IMR-90 (cell line): Measurements from ENCODE around the gene TENM4. TPM values are rescaled to one million over a fixed set of nuclear protein-coding genes. Genes with fewer than 3 reads are reported as not detected.

Experiments
- ATAC-seq: fragments of 200-7000 bp; cut with Tn5 transposase; 2 replicates; pipeline ENCODE4 v1.9.1; 2020; ENCODE audit warnings: low read depth, mild to moderate bottlenecking, moderate library complexity
- BruUV-seq: library from RNA; stranded (reverse); fragments of 400-500 nt; replicated peaks from 2 replicates; lab custom pipeline; 2021; lab: Mats Ljungman, UMichigan
- CTCF ChIA-PET: fragments of 300-600 bp; formaldehyde crosslinking; extraction: SDS; loops from one replicate; lab custom pipeline; 2021; ENCODE audit warnings: antibody characterized with exemption; lab: Yijun Ruan, JAX
- POLR2A ChIA-PET: fragments of 300-600 bp; sonication (Branson Sonifier 250); formaldehyde crosslinking; loops from one replicate; lab custom pipeline; 2022; ENCODE audit warnings: antibody characterized with exemption; ENCODE audit not compliant: unreplicated experiment; lab: Charles Lee
- DNase-seq: peaks from one replicate; pipeline ENCODE4 v3.0.0; 2013
- H2AFZ ChIP-seq: replicated peaks from 2 replicates; pipeline ENCODE3; 2013; ENCODE audit warnings: low read length, mild to moderate bottlenecking; ENCODE audit not compliant: poor library complexity
- H2AK5ac ChIP-seq: 2 replicates; pipeline ENCODE4 v1.6.1; 2013; ENCODE audit warnings: low read depth, low read length, inconsistent platforms
- H2AK9ac ChIP-seq: replicated peaks from 2 replicates; pipeline ENCODE3; 2013; ENCODE audit warnings: mild to moderate bottlenecking, low read depth, low read length, moderate library complexity; ENCODE audit not compliant: poor library complexity
- H2BK120ac ChIP-seq: 2 replicates; pipeline ENCODE4 v1.6.1; 2013; ENCODE audit warnings: low read depth, low read length, inconsistent platforms
- H2BK15ac ChIP-seq: 3 replicates; pipeline ENCODE4 v1.6.1; 2013; ENCODE audit warnings: low read depth, low read length, inconsistent platforms
- H2BK20ac ChIP-seq: 2 replicates; pipeline ENCODE4 v1.6.1; 2013; ENCODE audit warnings: low read depth, mild to moderate bottlenecking, inconsistent platforms, low read length, moderate library complexity
- H2BK5ac ChIP-seq: 2 replicates; pipeline ENCODE4 v1.6.1; 2013; ENCODE audit warnings: mild to moderate bottlenecking, low read depth, low read length, inconsistent platforms; ENCODE audit not compliant: poor library complexity, severe bottlenecking
- H3K14ac ChIP-seq: replicated peaks from 2 replicates; pipeline ENCODE4 v1.6.1; 2013; ENCODE audit warnings: low read depth, low read length, inconsistent platforms
- H3K18ac ChIP-seq: 2 replicates; pipeline ENCODE4 v1.6.1; 2013; ENCODE audit warnings: low read depth, low read length, control low read depth
- H3K23ac ChIP-seq: 2 replicates; pipeline ENCODE4 v1.6.1; 2013; ENCODE audit warnings: low read depth, low read length, inconsistent platforms
- H3K27ac ChIP-seq: 2 replicates; pipeline ENCODE4 v1.5.1; 2013; ENCODE audit warnings: mild to moderate bottlenecking, control low read depth, low read length; ENCODE audit not compliant: insufficient read depth
- H3K27me3 ChIP-seq: 2 replicates; pipeline ENCODE4 v1.6.1; 2013; ENCODE audit warnings: low read length; ENCODE audit not compliant: control insufficient read depth, insufficient read depth
- H3K36me3 ChIP-seq: 2 replicates; pipeline ENCODE4 v1.6.1; 2013; ENCODE audit warnings: low read length, mixed read lengths; ENCODE audit not compliant: control insufficient read depth, insufficient read depth
- H3K4ac ChIP-seq: 2 replicates; pipeline ENCODE4 v1.6.1; 2013; ENCODE audit warnings: low read depth, low read length, inconsistent platforms
- H3K4me1 ChIP-seq: 2 replicates; pipeline ENCODE4 v1.6.1; 2013; ENCODE audit warnings: low read length, mixed read lengths; ENCODE audit not compliant: control insufficient read depth, insufficient read depth
- H3K4me2 ChIP-seq: 2 replicates; pipeline ENCODE4 v1.6.1; 2013; ENCODE audit warnings: low read depth, mild to moderate bottlenecking, control low read depth, low read length, moderate library complexity
- H3K4me3 ChIP-seq: 2 replicates; pipeline ENCODE4 v1.5.1; 2013; ENCODE audit warnings: low read depth, mild to moderate bottlenecking, control low read depth, low read length, moderate library complexity; ENCODE audit not compliant: insufficient read depth
- H3K56ac ChIP-seq: 2 replicates; pipeline ENCODE4 v1.6.1; 2013; ENCODE audit warnings: low read length, inconsistent platforms; ENCODE audit not compliant: insufficient read depth; ENCODE audit errors: extremely low read depth
- H3K79me1 ChIP-seq, 2 experiments: 2 replicates each; pipeline ENCODE4 v1.6.1; 2013; ENCODE audit warnings: low read length in 2 of 2, inconsistent platforms in 1 of 2, low read depth in 1 of 2
- H3K9ac ChIP-seq: 2 replicates; pipeline ENCODE4 v1.6.1; 2013; ENCODE audit warnings: low read depth, low read length, control low read depth
- H3K9me1 ChIP-seq: 2 replicates; pipeline ENCODE4 v1.6.1; 2013; ENCODE audit warnings: low read length, inconsistent platforms; ENCODE audit not compliant: insufficient read depth
- H3K9me3 ChIP-seq: 2 replicates; pipeline ENCODE4 v1.6.1; 2013; ENCODE audit warnings: low read length; ENCODE audit not compliant: control insufficient read depth, insufficient read depth
- H4K20me1 ChIP-seq: 2 replicates; pipeline ENCODE4 v1.6.1; 2013; ENCODE audit warnings: low read length, inconsistent platforms; ENCODE audit not compliant: insufficient read depth
- H4K5ac ChIP-seq: 2 replicates; pipeline ENCODE4 v1.6.1; 2013; ENCODE audit warnings: mild to moderate bottlenecking, low read depth, low read length, control low read depth
- H4K8ac ChIP-seq, 2 experiments: 2 replicates each; pipeline ENCODE4 v1.6.1; 2013; ENCODE audit warnings: low read depth in 2 of 2, low read length in 2 of 2, control low read depth in 1 of 2, inconsistent platforms in 1 of 2
- H4K91ac ChIP-seq: 2 replicates; pipeline ENCODE4 v1.6.1; 2013; ENCODE audit warnings: low read depth, low read length, inconsistent platforms; ENCODE audit not compliant: insufficient read depth
- CEBPB ChIP-seq: IDR thresholded peaks from 2 replicates; pipeline ENCODE4 v1.6.1; 2012; ENCODE audit warnings: low read depth, low read length, improper control_type of control experiment
- FOS ChIP-seq: fragments of 150-350 bp; IDR thresholded peaks from 2 replicates; pipeline ENCODE4 v1.6.1; 2016; ENCODE audit warnings: low read depth, low read length
- MXI1 ChIP-seq: IDR thresholded peaks from 2 replicates; pipeline ENCODE4 v1.6.1; 2012; ENCODE audit warnings: low read depth, mild to moderate bottlenecking, low read length, moderate library complexity, borderline replicate concordance
- NFE2L2 ChIP-seq: fragments of 150-350 bp; IDR thresholded peaks from 2 replicates; pipeline ENCODE4 v1.6.1; 2016; ENCODE audit warnings: low read depth, mild to moderate bottlenecking, low read length
- RAD21 ChIP-seq: IDR thresholded peaks from 2 replicates; pipeline ENCODE4 v1.6.1; 2012; ENCODE audit warnings: low read length, improper control_type of control experiment
- RCOR1 ChIP-seq: IDR thresholded peaks from 2 replicates; pipeline ENCODE4 v1.6.1; 2012; ENCODE audit warnings: mild to moderate bottlenecking, low read length, improper control_type of control experiment; ENCODE audit not compliant: insufficient replicate concordance
- WGBS, 2 experiments: methylation state at CpG; one replicate each; pipeline versions ENCODE4 v1.1.5 to v1.1.7; 2013; ENCODE audit warnings: missing lambda C conversion rate in 2 of 2; ENCODE audit not compliant: insufficient read length in 1 of 2; ENCODE audit errors: extremely low coverage in 2 of 2; 5-methylcytosine and 5-hydroxymethylcytosine counted together
- dilution Hi-C: fragments of 300-500 bp; cut with HindIII; formaldehyde crosslinking; loops from one replicate; pipeline ENCODE4 v1.14.3; 2018; ENCODE audit warnings: low sequenced_read_pairs; ENCODE audit not compliant: unreplicated experiment
- in situ Hi-C: fragments of 300-500 bp; cut with MboI; formaldehyde crosslinking; loops from 3 replicates; pipeline ENCODE4 v1.14.3; 2019; ENCODE audit warnings: low sequenced_read_pairs, inconsistent platforms, mixed read lengths
- intact Hi-C: fragments of 100-400 bp; cut with micrococcal nuclease; formaldehyde crosslinking; loops from 2 replicates; pipeline ENCODE4 v1.10.0; 2022
- polyA plus RNA-seq, 3 experiments: library from polyadenylated mRNA; depleted of rRNA; stranded (reverse); fragments of >200 nt; gene quantifications; 2 replicates each; pipeline ENCODE4 v1.2.3, GENCODE V29; 2012; ENCODE audit warnings: low replicate concordance in 1 of 3
- total RNA-seq: library from RNA; depleted of rRNA; stranded (reverse); fragments of >200 nt; gene quantifications from 2 replicates; pipeline ENCODE4 v1.2.3, GENCODE V29; 2012
- TF ChIP-seq, protein P1 (sequence below): fragments of 150-350 bp; IDR thresholded peaks from 2 replicates; pipeline ENCODE4 v1.6.1; 2017; ENCODE audit warnings: mild to moderate bottlenecking, antibody characterized with exemption, low read length, low read depth
- TF ChIP-seq, protein P2 (sequence below): fragments of 150-350 bp; IDR thresholded peaks from 2 replicates; pipeline ENCODE4 v1.6.1; 2016; ENCODE audit warnings: low read depth, mild to moderate bottlenecking, low read length, moderate library complexity, borderline replicate concordance

Gene TENM4
- total and polyA plus RNA-seq, 2 of the 4 experiments (the other 2 are of a cell fraction) = 7.4 to 9.0 TPM

DNA sequence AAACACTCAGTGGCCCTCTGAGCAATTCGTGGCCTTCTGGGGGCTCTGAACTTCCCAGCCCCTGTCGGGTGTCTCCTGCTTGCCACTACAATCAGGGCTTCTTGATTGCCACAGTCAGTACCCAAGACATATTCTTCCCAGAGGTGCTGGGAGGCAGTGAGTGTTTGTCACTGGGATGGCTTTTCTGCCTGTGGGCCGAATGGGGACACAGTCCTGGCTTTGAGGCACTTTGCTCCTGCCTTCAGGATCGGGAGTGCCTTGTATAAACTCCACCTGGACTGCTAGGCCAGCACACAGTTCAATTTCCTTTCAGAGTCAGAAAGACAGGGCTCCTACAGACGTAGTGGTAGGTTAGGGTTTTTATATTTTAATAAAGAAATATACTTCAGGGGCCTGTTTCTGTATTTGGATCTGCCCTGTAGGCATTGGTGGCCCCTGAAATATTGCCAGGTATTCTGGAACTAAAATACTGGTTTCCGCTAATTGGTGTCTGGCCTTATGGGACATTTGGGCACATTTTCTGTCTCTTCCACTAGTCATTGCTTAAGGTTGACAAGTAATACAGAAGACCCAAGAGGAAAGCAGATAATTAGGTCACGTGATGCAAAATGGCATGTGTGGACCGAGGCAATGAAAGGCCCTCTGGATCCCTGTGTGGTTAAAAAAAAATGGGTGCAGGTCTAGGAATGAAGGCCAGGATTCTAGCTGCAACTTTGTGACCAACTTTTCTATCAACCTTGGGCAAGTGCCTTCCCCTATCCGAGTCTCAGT lies 767.8 kb downstream of the TENM4 start:
- intact Hi-C loops = no loop called here
- peaks cover 24% of the 10 kb centered on the region; the same call in 1 of the 2 replicates for H3K36me3 ChIP-seq
- CTCF ChIA-PET = no interaction called here

More for the DNA sequence above, 767.8 kb downstream of the TENM4 start:
- H2BK5ac ChIP-seq = no peak overlapping the region
- no peak overlapping the region for H2BK15ac ChIP-seq
- no peaks in the 10 kb centered on the region for H3K79me1 ChIP-seq
- no peak overlapping the region for H2AK9ac ChIP-seq
- H3K27me3 ChIP-seq = no peaks in the 10 kb centered on the region
- no TSS peak for BruUV-seq
- no peak overlapping the region for H3K18ac ChIP-seq
- H3K4ac ChIP-seq = no peak overlapping the region
- no peaks in the 10 kb centered on the region for H4K20me1 ChIP-seq
- H3K9me3 ChIP-seq = no peaks in the 10 kb centered on the region
- H2BK20ac ChIP-seq = no peak overlapping the region
- H3K4me2 ChIP-seq = no peak overlapping the region
- H4K8ac ChIP-seq = no peak overlapping the region
- H3K4me1 ChIP-seq = no peaks in the 10 kb centered on the region
- POLR2A ChIA-PET = no interaction called here
- no peak for DNase-seq
- no peak overlapping the region for H4K91ac ChIP-seq
- in situ Hi-C loops (no loop called here), dilution Hi-C loops (no loop called here)
- TF ChIP-seq CEBPB (no peak), NFE2L2 (no peak), MXI1 (no peak), FOS (no peak), RAD21 (no peak), RCOR1 (no peak)
- TF ChIP-seq, protein P1, sequence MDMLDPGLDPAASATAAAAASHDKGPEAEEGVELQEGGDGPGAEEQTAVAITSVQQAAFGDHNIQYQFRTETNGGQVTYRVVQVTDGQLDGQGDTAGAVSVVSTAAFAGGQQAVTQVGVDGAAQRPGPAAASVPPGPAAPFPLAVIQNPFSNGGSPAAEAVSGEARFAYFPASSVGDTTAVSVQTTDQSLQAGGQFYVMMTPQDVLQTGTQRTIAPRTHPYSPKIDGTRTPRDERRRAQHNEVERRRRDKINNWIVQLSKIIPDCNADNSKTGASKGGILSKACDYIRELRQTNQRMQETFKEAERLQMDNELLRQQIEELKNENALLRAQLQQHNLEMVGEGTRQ = no peak
- TF ChIP-seq, protein P2, sequence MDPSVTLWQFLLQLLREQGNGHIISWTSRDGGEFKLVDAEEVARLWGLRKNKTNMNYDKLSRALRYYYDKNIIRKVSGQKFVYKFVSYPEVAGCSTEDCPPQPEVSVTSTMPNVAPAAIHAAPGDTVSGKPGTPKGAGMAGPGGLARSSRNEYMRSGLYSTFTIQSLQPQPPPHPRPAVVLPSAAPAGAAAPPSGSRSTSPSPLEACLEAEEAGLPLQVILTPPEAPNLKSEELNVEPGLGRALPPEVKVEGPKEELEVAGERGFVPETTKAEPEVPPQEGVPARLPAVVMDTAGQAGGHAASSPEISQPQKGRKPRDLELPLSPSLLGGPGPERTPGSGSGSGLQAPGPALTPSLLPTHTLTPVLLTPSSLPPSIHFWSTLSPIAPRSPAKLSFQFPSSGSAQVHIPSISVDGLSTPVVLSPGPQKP = no peak
- no peak overlapping the region for H3K23ac ChIP-seq
- H2BK120ac ChIP-seq = no peak overlapping the region
- H4K5ac ChIP-seq = no peak overlapping the region
- H2AK5ac ChIP-seq = no peak overlapping the region
- H3K4me3 ChIP-seq = no peak overlapping the region
- H2AFZ ChIP-seq = no peak overlapping the region
- no peak overlapping the region for H3K9ac ChIP-seq
- H3K9me1 ChIP-seq = peaks cover 7% of the 10 kb centered on the region; the same call in 1 of the 2 replicates
- H3K27ac ChIP-seq = no peak overlapping the region
- no peak overlapping the region for H3K14ac ChIP-seq
- H3K56ac ChIP-seq = no peak overlapping the region
- no CpG with 5 or more reads among the region's 9 CpGs for WGBS, 2 experiments
- no peak for ATAC-seq
